Gastrocnemius medialis (tissue), 4 donors: ENCODE data around the gene TMEM163.

Experiments
- CTCF ChIP-seq, 5 experiments: fragments of 450-650 bp in 3 of 5; fragments of 200-600 bp in 2 of 5; sonication (generic) in 2 of 5; IDR thresholded peaks in 4 of 5; conservative IDR thresholded peaks in 1 of 5; 1 replicate in 4 of 5; 2 replicates in 1 of 5; pipeline ENCODE4 v1.5.1; 2016 to 2019; ENCODE audit warnings: antibody characterized with exemption in 5 of 5, mild to moderate bottlenecking in 3 of 5, moderate library complexity in 3 of 5
- POLR2A ChIP-seq, 2 donors: fragments of 450-650 bp; IDR thresholded peaks; one replicate each; pipeline ENCODE4 v1.6.1; 2017; ENCODE audit warnings: antibody characterized with exemption in 2 of 2, mild to moderate bottlenecking in 2 of 2, moderate library complexity in 2 of 2

GRCh38 chr2:134591526-134591925, 127.3 kb downstream of the TMEM163 start:
- no peak for TF ChIP-seq CTCF (IDR thresholded peaks at IDR 0.05 in 4 of 5, conservative IDR thresholded peaks at IDR 0.05 in 1 of 5)
- TF ChIP-seq POLR2A (IDR thresholded peaks at IDR 0.05) = no peak
